GM21381 (cell line): ENCODE results near the gene SPDYE11.
"Not testable (repeated sequence)": the region's sequence is repeated elsewhere in the genome, so short reads cannot be mapped to it uniquely, and the experiment has no call there.

Experiments used
- ATAC-seq: cut with Tn5 transposase; IDR thresholded peaks from one replicate; pipeline ENCODE4 v1.9.1; 2021; ENCODE audit warnings: mild to moderate bottlenecking, moderate library complexity; ENCODE audit not compliant: unreplicated experiment

Gene SPDYE11

GRCh38 chr7:73057811-73058210 is at the start of gene SPDYE11:
SPDYE11 (minus strand) TSS chr7:73057911; CDS start chr7:73056111, 1,800 bp downstream.
- ATAC-seq: not testable (repeated sequence)

GRCh38 chr7:73085938-73086337 is 28.2 kb upstream of the SPDYE11 start, which contains the start of gene SPDYE9:
SPDYE9 (minus strand) TSS chr7:73086038; CDS start chr7:73084238, 1,800 bp downstream.
- not testable (repeated sequence) for ATAC-seq

GRCh38 chr7:73029666-73030065 is 28.0 kb downstream of the SPDYE11 start, which contains the start of gene SPDYE8:
SPDYE8 (minus strand) TSS chr7:73029766; CDS start chr7:73027966, 1,800 bp downstream.
- ATAC-seq: not testable (repeated sequence)

- ATAC-seq: not testable (repeated sequence)
Observed at GRCh38 chr7:73006491-73006890, 51.2 kb downstream of the SPDYE11 start.

GRCh38 chr7:73005693-73006447 is 51.8 kb downstream of the SPDYE11 start:
- ATAC-seq: peak; percentile 69

- peak; percentile 79 for ATAC-seq
Observed at GRCh38 chr7:73005356-73005692, 52.4 kb downstream of the SPDYE11 start.

GRCh38 chr7:72997887-72998468 is 59.7 kb downstream of the SPDYE11 start:
- not testable (repeated sequence) for ATAC-seq
